Activated T-cell treated with anti-CD3 and anti-CD28 coated beads, Interleukin-2, amount 50 U/mL, for 1 hour (primary cell): ENCODE results near the gene GOLT1A.
"Not testable (repeated sequence)": the region's sequence is repeated elsewhere in the genome, so short reads cannot be mapped to it uniquely, and the experiment has no call there.

Experiments used
- DNase-seq: peaks from one replicate; pipeline ENCODE4 v3.0.0-alpha.2; 2020

GOLT1A gene

DNA sequence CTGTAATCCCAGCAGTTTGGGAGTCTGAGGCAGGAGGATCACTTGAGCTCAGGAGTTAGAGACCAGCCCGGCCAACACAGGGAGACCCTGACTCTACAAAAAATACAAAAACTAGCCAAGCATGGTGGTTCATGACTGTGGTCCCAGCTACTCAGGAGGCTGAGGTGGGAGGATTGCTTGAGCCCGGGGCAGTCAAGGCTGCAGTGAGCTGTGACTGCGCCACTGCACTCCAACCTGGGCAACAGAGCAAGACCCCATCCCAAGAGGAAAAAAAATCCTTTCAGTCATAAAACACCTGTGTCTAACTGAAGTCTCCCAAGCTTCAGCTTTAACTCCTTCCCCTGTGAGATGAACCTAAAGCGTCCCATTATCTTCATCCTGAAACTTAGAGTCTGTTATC, 33.1 kb upstream of the GOLT1A start:
- DNase-seq, result no peak

DNA sequence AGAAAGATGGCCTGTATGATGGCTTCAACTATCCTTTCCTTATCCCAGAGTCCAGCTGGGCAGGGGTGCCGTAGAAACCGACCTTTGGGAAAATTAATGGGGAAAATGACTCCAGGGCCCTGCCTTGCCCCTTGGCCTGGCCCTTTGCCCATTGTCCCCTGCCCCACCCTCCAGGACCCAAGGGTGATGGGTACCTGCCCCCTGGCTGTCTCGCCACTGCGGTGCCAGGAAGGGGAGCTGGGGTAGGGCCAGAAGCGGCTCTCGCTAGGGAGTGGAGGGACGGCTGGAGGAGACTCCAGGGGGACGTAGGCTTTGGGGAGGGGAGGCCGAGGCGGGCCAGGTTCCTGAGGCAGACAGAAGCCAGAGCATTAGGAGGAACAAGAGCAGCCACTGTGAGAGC, 29.1 kb upstream of the GOLT1A start:
- no peak for DNase-seq

DNA sequence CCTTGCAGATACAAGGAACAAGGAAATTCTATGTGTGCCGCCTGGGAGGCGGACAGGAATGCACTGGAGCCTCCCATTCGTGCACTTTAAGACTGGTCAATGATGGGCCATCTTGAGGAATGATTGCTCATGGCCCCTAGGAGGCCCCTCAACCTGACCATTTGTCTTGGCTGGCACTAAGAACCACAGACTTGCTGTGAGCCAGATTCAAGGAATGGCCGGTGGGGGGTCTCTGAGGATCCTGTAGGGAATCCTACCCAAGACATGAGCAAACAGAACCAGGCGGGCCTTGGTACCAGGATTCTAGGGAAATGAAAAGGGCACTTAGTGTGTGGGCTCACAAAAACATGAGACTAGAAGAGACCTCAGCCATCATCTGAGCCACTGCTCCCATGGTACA, 28.1 kb upstream of the GOLT1A start:
- DNase-seq, result no peak

DNA sequence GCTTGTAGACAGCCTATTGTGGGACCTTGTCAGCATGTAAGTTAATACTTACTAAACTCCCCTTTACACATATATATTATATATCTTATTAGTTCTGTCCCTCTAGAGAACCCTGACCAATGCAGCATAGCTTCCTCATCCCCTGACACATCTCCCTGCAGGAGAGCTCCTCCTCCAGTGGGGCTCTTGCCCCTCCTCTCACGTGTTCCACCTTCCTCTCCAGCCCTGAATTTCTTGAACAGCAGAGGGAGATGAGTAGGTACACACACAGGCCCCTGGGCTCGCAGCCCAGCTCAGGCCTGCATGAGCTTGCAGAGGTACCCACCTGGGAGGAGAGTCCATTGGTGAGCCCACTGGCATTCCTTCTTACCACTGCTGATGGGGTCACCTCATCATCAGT, 27.3 kb upstream of the GOLT1A start:
- DNase-seq, result no peak

DNA sequence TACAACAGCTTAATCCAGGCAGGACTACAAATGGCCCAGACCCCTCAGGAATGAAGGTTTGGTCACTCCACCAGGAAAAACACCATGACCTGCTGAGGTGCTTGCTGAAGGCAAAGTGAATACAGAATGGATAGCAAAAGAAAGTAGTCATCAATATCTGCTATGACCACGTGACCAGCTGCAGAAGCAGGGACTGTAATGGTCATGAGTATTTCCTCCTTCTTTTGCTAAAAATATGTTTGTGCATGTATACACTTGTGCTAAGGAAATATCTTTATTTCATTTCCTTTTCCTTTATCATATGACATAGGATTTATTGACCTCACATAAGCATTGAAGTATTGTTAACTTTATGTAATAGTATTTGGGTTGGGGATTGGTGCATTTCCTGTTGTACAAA, 26.4 kb upstream of the GOLT1A start:
- DNase-seq, result no peak

DNA sequence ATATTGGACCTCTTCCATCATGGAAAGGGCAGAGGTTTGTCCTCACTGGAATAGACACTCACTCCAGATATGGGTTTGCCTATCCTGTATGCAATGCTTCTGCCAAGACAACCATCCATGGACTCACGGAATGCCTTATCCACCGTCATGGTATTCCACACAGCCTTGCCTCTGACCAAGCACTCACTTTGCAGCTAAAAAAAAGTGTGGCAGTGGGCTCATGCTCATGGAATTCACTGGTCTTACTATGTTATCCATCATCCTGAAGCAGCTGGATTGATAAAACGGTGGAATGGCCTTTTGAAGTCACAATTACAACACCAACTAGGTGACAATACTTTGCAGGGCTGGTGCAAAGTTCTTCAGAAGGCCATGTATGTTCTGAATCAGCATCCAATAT, 25.6 kb upstream of the GOLT1A start:
- not testable (repeated sequence) for DNase-seq

DNA sequence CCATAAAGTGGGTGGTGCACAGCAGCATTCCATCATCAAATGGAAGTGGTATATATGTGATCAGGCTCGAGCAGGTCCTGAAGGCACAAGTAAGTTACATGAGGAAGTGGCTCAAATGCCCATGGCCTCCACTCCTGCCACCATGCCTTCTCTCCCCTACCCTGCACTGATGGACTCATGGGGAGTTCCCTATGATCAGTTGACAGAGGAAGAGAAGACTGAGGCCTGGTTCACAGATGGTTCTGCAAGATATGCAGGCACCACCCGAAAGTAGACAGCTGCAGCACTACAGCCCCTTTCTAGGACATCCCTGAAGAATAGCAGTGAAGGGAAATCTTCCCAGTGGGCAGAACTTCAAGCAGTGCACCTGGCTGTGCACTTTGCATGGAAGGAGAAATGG, 24.7 kb upstream of the GOLT1A start:
- not testable (repeated sequence) for DNase-seq

DNA sequence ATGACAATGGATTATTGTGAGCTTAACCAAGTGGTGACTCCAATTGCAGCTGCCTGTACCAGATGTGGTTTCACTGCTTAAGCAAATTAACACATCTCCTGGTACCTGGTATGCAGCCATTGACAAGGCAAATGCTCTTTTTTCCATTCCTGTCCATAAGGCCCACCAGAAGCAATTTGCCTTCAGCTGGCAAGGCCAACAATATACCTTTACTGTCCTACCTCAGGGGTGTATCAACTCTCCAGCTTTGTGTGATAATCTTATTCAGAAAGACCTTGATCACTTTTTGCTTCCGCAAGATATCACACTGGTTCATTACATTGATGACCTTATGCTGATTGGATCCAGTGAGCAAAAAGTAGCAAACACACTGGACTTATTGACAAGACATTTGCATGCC, 23.7 kb upstream of the GOLT1A start:
- not testable (repeated sequence) for DNase-seq

DNA sequence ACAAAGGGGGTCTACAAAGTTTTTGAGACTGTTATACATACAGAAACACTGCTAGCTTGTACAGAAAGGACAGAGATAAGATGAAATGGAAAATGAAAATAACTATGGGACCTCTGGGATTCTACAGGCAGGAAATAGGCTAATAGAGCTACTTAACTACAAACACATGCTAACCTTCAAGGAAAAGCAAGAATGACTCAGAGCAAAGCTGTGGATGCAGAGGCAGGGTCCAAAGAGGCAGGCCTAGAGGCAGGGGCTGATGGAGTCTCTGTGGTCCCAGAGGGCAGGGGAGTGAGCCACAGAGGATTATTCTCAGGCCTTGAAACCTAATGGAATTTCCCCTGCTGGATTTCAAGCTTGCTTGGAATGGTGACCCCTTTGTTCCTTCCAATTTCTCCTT, 18.7 kb upstream of the GOLT1A start:
- no peak for DNase-seq

DNA sequence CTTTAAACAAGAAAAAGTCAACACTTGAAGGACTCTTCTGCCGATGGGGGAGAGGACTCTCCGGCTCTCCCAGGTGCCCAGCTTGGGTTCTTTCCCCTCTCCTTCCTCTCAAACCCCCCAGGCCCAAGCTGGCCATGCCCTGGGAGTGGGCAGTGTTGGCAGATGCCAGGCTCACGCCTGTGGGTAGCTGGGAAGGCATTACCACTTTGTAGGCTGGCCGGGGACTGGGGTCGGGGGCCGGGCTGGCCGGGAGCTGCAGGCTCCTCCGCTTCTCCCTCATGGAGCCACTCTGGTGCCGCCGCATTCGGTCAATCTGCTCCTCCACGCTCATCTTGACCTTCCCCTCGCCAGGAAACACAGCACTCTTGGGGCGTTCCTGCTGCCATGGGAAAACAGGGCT, 16.4 kb upstream of the GOLT1A start:
- DNase-seq, result no peak

DNA sequence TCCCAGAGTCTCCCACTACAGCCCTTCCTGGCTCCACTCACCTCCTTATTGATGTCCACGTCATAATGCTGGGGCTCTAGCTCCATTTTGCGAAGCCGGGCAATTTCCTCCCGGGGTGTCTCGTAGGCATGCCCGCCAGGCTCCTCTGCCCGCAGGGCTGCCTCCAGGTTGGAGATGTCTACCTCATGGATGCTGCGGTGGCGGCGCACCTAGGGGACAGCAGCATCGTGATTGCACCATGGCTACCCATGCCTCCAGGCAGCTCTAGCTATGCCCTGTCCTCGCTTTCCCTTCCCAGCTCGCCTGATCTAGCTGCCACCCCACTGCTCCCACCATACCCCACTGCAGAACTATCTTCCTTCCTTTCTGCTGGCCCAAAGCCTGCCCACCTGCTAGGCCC, 15.1 kb upstream of the GOLT1A start:
- DNase-seq, result no peak

DNA sequence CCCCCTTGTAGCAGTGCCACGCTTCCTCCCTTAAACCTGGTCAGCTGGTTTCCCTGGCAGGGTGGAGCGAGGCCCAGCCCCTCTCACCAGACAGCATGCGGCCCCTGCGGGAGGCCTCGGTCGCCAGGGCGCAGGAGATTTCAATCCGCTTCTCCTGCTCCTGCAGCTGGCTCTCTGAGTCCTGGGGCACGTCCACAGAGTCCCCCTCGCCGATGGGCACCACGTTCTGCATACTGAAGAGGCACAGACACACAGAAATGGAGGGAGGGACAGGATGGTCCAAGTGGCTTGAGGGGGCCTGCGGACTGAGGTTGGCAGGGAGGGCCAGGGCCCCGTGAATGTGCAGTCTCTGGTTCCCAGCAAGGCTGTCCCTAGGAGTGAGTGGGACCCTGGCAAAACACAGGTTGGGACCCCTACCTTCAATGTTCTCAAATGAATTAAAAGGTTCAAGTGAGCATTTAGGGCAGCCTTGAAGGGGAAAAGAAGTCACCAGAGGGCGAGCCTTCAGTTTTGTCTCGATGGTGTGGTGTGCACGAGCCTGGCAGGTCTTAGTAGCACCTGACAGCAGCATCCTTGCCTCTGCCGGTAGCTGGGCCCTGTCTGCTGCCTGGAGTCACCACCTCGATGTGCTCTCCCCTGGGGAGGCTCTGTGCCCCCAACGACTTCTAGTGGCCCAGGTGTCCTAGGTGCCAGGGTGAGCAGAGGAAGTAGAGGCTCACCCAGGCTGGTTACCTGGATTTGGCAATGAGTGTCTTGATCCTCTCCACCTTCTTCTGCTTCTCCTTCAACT, 14.4 kb upstream of the GOLT1A start:
- DNase-seq, result no peak

DNA sequence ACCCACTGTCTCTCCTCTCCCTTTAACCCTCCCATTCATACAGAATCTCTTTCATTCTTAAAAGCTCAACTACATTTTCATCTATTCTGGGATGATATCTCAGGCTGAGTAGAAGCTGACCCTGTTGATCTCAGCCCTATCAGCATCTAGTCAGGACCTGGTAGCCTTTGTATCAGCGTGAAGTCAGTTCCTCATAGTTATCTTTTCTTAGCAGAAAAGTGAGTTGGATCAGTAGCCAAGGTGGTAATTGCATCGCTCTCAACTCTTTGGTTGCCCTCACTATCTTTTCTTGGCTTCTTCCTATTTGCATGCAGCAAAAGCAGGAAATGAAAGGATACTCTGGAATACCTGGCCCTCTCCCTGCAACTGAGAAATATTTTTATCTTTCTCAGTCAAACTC, 13.6 kb upstream of the GOLT1A start:
- no peak for DNase-seq

DNA sequence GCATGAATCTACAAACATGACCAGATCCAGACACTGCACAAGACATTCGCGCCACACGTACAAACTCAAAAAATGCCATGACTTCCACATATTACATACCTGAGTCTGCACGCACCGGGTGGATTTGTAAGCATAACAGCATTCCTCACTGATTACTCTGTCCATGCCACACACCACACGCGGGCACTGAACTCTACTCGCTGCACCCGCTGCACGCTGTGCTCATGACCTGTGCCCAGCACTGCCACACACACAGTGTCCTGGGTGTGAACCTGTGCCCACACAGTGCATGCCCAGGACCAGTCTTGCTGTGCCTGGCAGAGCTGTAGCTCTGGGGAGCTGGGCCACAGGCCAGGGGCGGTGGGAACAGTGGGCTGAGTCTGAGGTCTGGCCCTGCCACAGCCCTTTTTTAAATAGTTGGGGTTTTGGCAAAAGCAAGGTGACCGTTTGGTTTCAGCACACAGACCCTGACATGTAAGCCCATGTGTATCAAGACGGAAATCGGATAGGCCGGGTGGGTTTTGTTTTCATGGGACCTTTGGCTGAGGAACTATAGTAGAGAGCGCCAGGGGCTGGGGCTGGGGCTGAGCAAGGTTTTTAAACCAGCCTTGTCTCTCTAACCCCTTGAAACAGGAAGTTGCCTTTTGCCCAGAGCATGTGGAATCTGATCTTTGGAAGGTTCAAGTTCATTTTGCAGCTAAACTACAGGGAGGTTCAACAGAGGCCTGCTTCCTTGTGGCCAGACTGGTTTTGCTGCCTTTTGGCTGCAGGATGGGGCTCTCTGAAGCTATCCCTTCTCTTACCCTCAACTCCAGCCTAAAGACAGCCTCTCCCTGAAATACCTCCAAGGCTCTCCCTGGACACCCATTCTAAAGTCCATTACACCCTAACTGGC, 12.3 kb upstream of the GOLT1A start:
- DNase-seq, result no peak

DNA sequence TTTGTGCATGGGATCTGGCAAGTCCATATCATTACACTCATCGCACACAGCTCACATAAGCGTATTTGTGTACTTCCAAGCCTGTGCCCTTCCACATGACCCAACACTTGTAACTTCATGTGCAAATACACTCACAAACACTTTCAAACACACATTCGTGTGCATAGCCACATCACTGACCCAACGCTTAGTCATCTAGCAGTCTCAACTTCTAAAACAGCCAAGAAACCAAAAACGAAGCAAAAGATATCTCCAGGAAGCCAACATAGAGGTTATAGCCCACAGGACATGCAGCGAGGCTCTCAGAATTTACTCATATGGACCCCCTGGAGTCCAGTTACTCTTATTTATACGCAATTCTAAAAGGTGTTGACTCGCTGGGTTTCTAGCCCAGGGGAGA, 10.9 kb upstream of the GOLT1A start:
- no peak for DNase-seq

DNA sequence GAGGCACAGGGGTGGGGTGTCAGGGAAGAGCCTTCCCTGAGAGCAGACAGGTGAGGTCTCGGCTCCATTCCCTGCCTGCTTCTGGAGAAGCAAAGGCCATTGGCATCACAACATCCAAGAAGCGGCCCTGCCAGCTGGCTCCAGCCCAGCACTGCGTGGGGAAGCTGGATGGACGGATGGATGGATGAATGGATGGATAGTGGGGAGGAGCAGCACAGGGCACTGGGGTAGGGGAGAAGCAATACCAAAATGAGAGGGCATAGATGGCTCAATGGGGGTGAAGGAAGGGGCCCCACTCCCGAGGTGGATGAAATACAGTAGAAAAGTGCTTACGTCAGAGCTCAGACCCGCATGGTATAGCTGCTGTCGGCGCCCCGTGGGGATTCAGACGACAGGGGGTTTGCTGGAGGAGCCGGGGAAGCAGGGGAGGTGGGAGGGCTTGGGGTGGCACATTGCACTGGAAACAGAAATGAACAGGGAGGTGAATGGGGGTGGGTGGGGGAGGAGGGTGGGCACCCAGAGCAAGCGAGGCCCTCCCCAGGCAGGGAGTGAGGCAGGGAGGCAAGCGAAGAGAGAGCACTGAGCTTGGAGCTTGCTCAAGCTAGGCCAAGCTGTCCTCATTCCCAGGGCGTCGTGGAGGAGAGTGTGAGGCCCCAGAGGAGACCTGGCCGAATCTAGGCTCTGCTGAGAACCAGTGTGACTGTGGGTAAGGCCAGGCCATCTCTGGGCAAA, 9.5 kb upstream of the GOLT1A start:
- DNase-seq, result no peak

DNA sequence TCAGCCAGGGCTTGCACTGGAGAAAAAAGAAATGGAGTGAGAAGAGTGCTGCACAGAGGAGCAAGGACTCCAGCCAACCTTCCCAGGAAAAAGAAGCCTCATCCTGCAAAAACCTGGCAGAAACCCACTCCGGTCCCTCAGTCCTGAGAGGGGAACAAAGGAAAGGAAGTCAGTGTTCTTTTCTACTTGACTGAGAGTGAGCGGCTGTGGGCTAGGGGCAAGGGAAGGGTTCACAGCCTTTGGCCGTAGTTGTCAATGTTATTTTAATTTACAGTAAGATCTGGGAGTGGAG, 8.9 kb upstream of the GOLT1A start:
- no peak for DNase-seq

DNA sequence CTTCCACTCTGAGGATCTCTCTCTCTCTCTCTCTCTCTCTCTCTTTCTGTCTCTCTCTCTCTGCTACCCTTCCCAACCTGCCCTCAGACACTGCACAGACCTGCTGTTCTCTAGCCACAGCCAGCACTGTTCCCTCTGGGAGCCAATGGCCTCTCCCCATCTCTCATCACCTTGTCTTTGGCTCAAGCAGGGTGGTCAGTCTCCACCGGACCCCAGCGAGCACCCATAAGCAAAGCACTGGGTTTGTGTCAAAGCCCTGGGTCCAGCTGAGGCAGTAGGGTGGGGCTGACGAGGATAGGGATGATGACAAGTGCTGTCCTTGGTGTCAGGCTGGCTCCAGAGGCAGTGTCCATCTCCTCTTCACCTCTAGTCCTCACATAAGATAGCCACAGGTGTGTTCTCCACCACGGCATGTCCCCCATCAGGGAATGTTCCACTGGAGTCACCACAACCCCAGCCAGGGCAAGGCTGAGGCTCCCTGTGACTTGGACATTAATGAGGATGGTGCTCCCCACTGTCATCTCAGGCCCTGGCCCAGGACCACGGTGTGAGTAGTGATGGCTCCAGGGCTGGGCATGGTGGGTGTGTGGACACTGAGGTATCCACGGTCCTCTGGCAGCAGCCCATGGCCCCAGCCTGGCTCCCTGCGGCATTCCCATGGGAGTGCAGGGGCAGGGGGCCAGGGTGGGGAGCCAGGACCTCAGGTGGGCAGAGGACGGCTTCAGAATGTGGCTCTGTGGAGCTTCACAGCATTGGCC, 8.4 kb upstream of the GOLT1A start:
- no peak for DNase-seq

DNA sequence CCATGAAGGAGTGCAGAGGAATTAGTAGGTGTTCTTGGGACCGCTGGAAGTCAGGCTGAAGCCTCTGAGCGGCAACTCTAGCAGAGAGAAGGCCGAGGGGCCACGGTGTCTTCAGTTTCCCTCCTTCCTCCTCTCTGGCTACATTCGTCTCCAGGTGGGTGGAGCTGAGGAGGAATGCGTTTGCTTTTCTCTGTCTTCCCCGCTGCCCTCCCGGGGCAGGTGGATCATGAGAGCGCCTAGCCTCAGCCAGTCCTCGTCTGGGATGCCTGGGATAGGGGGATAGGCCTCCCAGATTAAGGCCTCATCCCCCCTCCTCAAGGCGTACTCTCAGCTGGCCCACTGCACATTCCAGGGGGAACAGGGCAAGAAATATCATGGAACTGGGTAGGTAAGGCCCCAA, 7.5 kb upstream of the GOLT1A start:
- DNase-seq, result no peak

DNA sequence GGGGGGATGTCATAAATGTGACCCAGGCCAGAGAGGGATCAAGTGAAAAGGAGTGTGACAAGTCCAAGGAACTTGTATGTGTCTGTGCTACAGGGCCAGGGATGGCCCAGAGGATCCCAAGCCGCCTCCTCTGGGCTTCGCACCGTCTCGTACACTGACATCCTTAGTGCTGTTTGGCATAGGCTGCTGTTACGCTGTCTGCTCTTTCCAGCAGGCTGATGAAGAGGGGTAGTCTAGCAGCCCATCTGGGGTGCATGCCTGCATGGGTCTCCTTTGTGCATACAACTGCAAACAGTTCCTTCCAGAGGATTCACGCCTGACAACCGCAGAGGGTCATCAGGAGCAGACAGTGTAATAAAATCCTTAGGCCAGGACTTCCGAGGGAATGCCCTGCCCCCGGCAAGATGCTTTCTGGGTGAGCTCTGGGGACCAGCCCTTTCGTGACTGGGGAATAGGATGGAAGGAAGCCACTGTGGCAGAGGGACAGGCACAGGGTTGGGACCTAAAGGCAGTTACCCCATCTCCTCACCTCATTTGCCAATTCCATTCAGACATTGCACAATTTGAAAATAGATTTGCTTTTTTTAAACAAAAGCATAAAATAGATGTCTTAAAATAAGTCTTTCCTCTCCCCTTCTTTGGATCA, 6.3 kb upstream of the GOLT1A start:
- DNase-seq, result no peak

DNA sequence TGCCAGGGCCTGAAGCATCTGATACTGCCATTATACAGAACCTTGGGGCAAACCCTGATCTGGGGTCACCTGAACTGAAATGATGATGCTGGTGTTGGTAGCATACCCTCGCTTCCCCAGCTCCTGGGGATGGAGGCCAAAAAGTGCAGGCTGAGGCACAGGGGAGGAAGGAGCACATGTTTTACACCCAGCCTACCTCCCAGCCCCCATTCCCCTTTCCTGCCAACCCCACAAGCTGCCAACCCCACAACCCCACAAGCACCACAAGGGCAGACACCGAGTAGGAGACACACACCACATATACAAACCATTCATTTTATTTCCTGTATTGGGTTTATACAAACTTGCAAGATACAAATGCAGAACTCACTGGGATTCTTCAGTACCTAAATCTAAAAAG, 4.8 kb upstream of the GOLT1A start:
- no peak for DNase-seq

DNA sequence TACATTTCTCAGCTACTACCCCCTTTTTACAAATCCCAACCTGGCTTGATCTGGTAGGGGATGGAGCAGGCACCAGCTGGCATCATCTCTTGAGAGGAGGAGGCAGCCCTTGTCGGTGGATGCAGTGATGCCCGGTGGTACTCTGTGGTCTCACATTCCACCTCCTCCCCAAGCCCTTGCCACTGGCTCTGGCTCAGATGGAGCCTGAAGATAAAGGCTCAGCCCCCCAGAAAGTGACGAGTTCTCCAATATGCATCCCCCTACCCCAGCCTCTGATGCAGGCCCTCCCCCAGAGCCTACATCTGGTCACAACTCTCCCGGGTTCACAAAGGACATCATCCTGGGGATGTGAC, 3.8 kb upstream of the GOLT1A start:
- no peak for DNase-seq
